ENCODE data around the gene RPS6KA2. TPM values are rescaled to one million over a fixed set of nuclear protein-coding genes. Genes with fewer than 3 reads are reported as not detected.

RPS6KA2 gene
- total RNA-seq, 2 donors from 2014 or later, result 2.9 to 4.0 TPM

GRCh38 chr6:166627875-166628801 is 1.1 kb upstream of the RPS6KA2 start:
- Mint-ChIP-seq H3K27ac (peak overlapping the region in 1 of 2 donors; percentile 50), H3K36me3 (no peaks in the 10 kb centered on the region), H3K9me3 (no peaks in the 10 kb centered on the region)
- ATAC-seq (peak; percentile 12 to 38), DNase-seq (ENCODE audit: low spot score in 2 of 2) (peak; percentile 44 to 70)

- H3K9me3 Mint-ChIP-seq, result no peaks in the 10 kb centered on the region
Measured at GRCh38 chr6:166626177-166627032, 646 bp downstream of the RPS6KA2 start.

GRCh38 chr6:166625356-166625755 is 1.7 kb downstream of the RPS6KA2 start:
- ATAC-seq (no peak), DNase-seq (ENCODE audit: low spot score in 2 of 2) (no peak)
- no peaks in the 10 kb centered on the region for H3K36me3 Mint-ChIP-seq
- no peak overlapping the region for H3K27ac Mint-ChIP-seq
- no peaks in the 10 kb centered on the region for H3K9me3 Mint-ChIP-seq

More at GRCh38 chr6:166626177-166627032, 646 bp downstream of the RPS6KA2 start:
- H3K36me3 Mint-ChIP-seq, result no peaks in the 10 kb centered on the region
- H3K27ac Mint-ChIP-seq, result no peak overlapping the region
- ATAC-seq, result no peak
- DNase-seq (ENCODE audit: low spot score in 2 of 2), result peak in 1 of 2 donors; percentile 21

GRCh38 chr6:166624275-166624674 is 2.8 kb downstream of the RPS6KA2 start:
- DNase-seq (ENCODE audit: low spot score in 2 of 2), result no peak
- Mint-ChIP-seq H3K36me3 (no peaks in the 10 kb centered on the region), H3K27ac (no peak overlapping the region), H3K9me3 (no peaks in the 10 kb centered on the region)
- ATAC-seq, result no peak

GRCh38 chr6:166623318-166623717 is 3.7 kb downstream of the RPS6KA2 start:
- Mint-ChIP-seq H3K36me3 (no peaks in the 10 kb centered on the region), H3K9me3 (no peaks in the 10 kb centered on the region), H3K27ac (no peak overlapping the region)
- DNase-seq (ENCODE audit: low spot score in 2 of 2) (no peak), ATAC-seq (no peak)

GRCh38 chr6:166621114-166621540 is 5.9 kb downstream of the RPS6KA2 start:
- ATAC-seq, result no peak
- no peak overlapping the region for H3K27ac Mint-ChIP-seq
- no peaks in the 10 kb centered on the region for H3K9me3 Mint-ChIP-seq
- no peak for DNase-seq (ENCODE audit: low spot score in 2 of 2)
- H3K36me3 Mint-ChIP-seq, result no peaks in the 10 kb centered on the region

GRCh38 chr6:166620478-166621113 is 6.5 kb downstream of the RPS6KA2 start:
- Mint-ChIP-seq H3K36me3 (no peaks in the 10 kb centered on the region), H3K27ac (no peak overlapping the region), H3K9me3 (no peaks in the 10 kb centered on the region)
- ATAC-seq (no peak), DNase-seq (ENCODE audit: low spot score in 2 of 2) (no peak)

GRCh38 chr6:166619912-166620311 is 7.1 kb downstream of the RPS6KA2 start:
- no peaks in the 10 kb centered on the region for H3K36me3 Mint-ChIP-seq
- H3K27ac Mint-ChIP-seq, result no peak overlapping the region
- no peaks in the 10 kb centered on the region for H3K9me3 Mint-ChIP-seq
- ATAC-seq, result no peak
- DNase-seq (ENCODE audit: low spot score in 2 of 2), result no peak

- no peak overlapping the region for H3K27ac Mint-ChIP-seq
- DNase-seq (ENCODE audit: low spot score in 2 of 2), result no peak
Measured at GRCh38 chr6:166618866-166619761, 7.9 kb downstream of the RPS6KA2 start.

GRCh38 chr6:166618251-166618650 is 8.8 kb downstream of the RPS6KA2 start:
- ATAC-seq, result no peak
- no peaks in the 10 kb centered on the region for H3K36me3 Mint-ChIP-seq
- H3K9me3 Mint-ChIP-seq, result no peaks in the 10 kb centered on the region
- no peak for DNase-seq (ENCODE audit: low spot score in 2 of 2)
- H3K27ac Mint-ChIP-seq, result no peak overlapping the region

More at GRCh38 chr6:166618866-166619761, 7.9 kb downstream of the RPS6KA2 start:
- Mint-ChIP-seq H3K9me3 (no peaks in the 10 kb centered on the region), H3K36me3 (no peaks in the 10 kb centered on the region)
- ATAC-seq, result no peak

- no peak for ATAC-seq
- Mint-ChIP-seq H3K9me3 (no peaks in the 10 kb centered on the region), H3K36me3 (no peaks in the 10 kb centered on the region), H3K27ac (no peak overlapping the region)
- DNase-seq (ENCODE audit: low spot score in 2 of 2), result no peak
Measured at GRCh38 chr6:166617359-166617758, 9.7 kb downstream of the RPS6KA2 start.

- no peaks in the 10 kb centered on the region for H3K9me3 Mint-ChIP-seq
- peak overlapping the region in 1 of 2 donors; percentile 55 for H3K27ac Mint-ChIP-seq
- no peaks in the 10 kb centered on the region for H3K36me3 Mint-ChIP-seq
- no peak for DNase-seq (ENCODE audit: low spot score in 2 of 2)
- ATAC-seq, result no peak
Measured at GRCh38 chr6:166616261-166617238, 10.5 kb downstream of the RPS6KA2 start.

GRCh38 chr6:166615059-166615770 is 11.8 kb downstream of the RPS6KA2 start:
- H3K27ac Mint-ChIP-seq, result peak overlapping the region in 1 of 2 donors; percentile 5
- no peaks in the 10 kb centered on the region for H3K36me3 Mint-ChIP-seq
- no peak for ATAC-seq
- DNase-seq (ENCODE audit: low spot score in 2 of 2), result no peak
- H3K9me3 Mint-ChIP-seq, result no peaks in the 10 kb centered on the region

GRCh38 chr6:166614589-166614988 is 12.5 kb downstream of the RPS6KA2 start:
- Mint-ChIP-seq H3K27ac (peak overlapping the region in 1 of 2 donors; percentile 5), H3K36me3 (no peaks in the 10 kb centered on the region), H3K9me3 (no peaks in the 10 kb centered on the region)
- DNase-seq (ENCODE audit: low spot score in 2 of 2), result no peak
- ATAC-seq, result no peak
